ENCODE results near the gene VAMP5.

The VAMP5 gene

GRCh38 chr2:85583667-85584353 is 421 bp upstream of the VAMP5 start:
- Histone ChIP-seq H3K4me1 (ENCODE audit: insufficient read depth, poor library complexity, severe bottlenecking) (peaks cover 17% of the 10 kb centered on the region), H3K36me3 (ENCODE audit: low read depth) (peaks cover 18% of the 10 kb centered on the region), H3K9me3 (ENCODE audit: severe bottlenecking) (no peaks in the 10 kb centered on the region), H3K4me3 (ENCODE audit: severe bottlenecking) (no peak overlapping the region), H3K27me3 (ENCODE audit: insufficient read depth, poor library complexity, severe bottlenecking) (no peaks in the 10 kb centered on the region), H3K27ac (ENCODE audit: poor library complexity, severe bottlenecking) (peak overlapping the region; percentile 69)
- DNase-seq (ENCODE audit: low spot score) (no peak), ATAC-seq (ENCODE audit: low read depth) (no peak)
- TF ChIP-seq CTCF (IDR thresholded peaks at IDR 0.05; ENCODE audit: poor library complexity, severe bottlenecking): no peak

- no peaks in the 10 kb centered on the region for H3K9me3 ChIP-seq (ENCODE audit: severe bottlenecking)
- peak; percentile 80 for ATAC-seq (ENCODE audit: low read depth)
- H3K27ac ChIP-seq (ENCODE audit: poor library complexity, severe bottlenecking): peak overlapping the region; percentile 69
Measured at GRCh38 chr2:85584857-85585780, 888 bp downstream of the VAMP5 start.

GRCh38 chr2:85585781-85586105 is 1.5 kb downstream of the VAMP5 start:
- Histone ChIP-seq H3K4me3 (ENCODE audit: severe bottlenecking) (no peak overlapping the region), H3K36me3 (ENCODE audit: low read depth) (peaks cover 3% of the 10 kb centered on the region; the same call in 1 of the 2 replicates), H3K4me1 (ENCODE audit: insufficient read depth, poor library complexity, severe bottlenecking) (peaks cover 18% of the 10 kb centered on the region), H3K9me3 (ENCODE audit: severe bottlenecking) (no peaks in the 10 kb centered on the region), H3K27me3 (ENCODE audit: insufficient read depth, poor library complexity, severe bottlenecking) (no peaks in the 10 kb centered on the region), H3K27ac (ENCODE audit: poor library complexity, severe bottlenecking) (peak overlapping the region; percentile 69)
- no peak for DNase-seq (ENCODE audit: low spot score)
- no peak for ATAC-seq (ENCODE audit: low read depth)
- no peak for TF ChIP-seq CTCF (IDR thresholded peaks at IDR 0.05; ENCODE audit: poor library complexity, severe bottlenecking)

More at GRCh38 chr2:85584857-85585780, 888 bp downstream of the VAMP5 start:
- H3K4me1 ChIP-seq (ENCODE audit: insufficient read depth, poor library complexity, severe bottlenecking): peaks cover 15% of the 10 kb centered on the region
- no peak for TF ChIP-seq CTCF (IDR thresholded peaks at IDR 0.05; ENCODE audit: poor library complexity, severe bottlenecking)
- no peak for DNase-seq (ENCODE audit: low spot score)
- H3K27me3 ChIP-seq (ENCODE audit: insufficient read depth, poor library complexity, severe bottlenecking): no peaks in the 10 kb centered on the region
- H3K36me3 ChIP-seq (ENCODE audit: low read depth): peaks cover 6% of the 10 kb centered on the region
- H3K4me3 ChIP-seq (ENCODE audit: severe bottlenecking): no peak overlapping the region

GRCh38 chr2:85588236-85588635 is 4.0 kb downstream of the VAMP5 start:
- Histone ChIP-seq H3K27ac (ENCODE audit: poor library complexity, severe bottlenecking) (no peak overlapping the region), H3K27me3 (ENCODE audit: insufficient read depth, poor library complexity, severe bottlenecking) (no peaks in the 10 kb centered on the region), H3K9me3 (ENCODE audit: severe bottlenecking) (no peaks in the 10 kb centered on the region), H3K36me3 (ENCODE audit: low read depth) (no peaks in the 10 kb centered on the region), H3K4me3 (ENCODE audit: severe bottlenecking) (no peak overlapping the region), H3K4me1 (ENCODE audit: insufficient read depth, poor library complexity, severe bottlenecking) (peaks cover 19% of the 10 kb centered on the region)
- ATAC-seq (ENCODE audit: low read depth) (no peak), DNase-seq (ENCODE audit: low spot score) (no peak)
- TF ChIP-seq CTCF (IDR thresholded peaks at IDR 0.05; ENCODE audit: poor library complexity, severe bottlenecking): no peak
